Measurements from ENCODE around the gene ROBO1. TPM values are rescaled to one million over a fixed set of nuclear protein-coding genes. Genes with fewer than 3 reads are reported as not detected.
"Not testable (repeated sequence)": the region's sequence is repeated elsewhere in the genome, so short reads cannot be mapped to it uniquely, and the experiment has no call there.

Gene ROBO1
- total and polyA plus RNA-seq, 2 donors = 13.3 to 33.9 TPM

DNA sequence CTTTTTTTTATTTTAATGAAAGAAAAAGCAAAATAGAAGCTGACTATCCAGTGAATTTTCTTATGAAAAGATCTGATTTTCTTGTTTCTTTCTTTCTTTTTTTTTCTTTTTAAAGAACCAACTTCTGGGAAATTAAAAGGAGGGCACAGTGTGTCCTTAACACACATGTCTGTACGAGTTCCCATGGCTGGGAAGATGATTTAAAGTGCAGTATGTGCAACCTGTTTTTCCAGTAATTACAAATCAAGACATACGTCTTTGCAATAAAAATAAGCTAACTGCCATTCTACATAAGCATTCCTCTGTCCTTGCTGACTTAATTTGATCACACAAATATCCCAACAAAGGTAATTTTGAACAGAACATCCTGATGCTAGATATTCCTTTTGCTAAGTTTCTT is 416.1 kb downstream of the ROBO1 start:
- 77% methylated on average over 2 of the region's 2 CpGs for WGBS
- H3K9me3 ChIP-seq (ENCODE audit: control insufficient read depth in 2 of 2, insufficient read depth in 1 of 2, low read length in 1 of 2) = no peaks in the 10 kb centered on the region
- no peak for DNase-seq (ENCODE audit: low read depth in 6 of 9, low spot score in 9 of 9)
- no peak overlapping the region for H3K4me3 ChIP-seq (ENCODE audit: low read length in 2 of 2)
- no peaks in the 10 kb centered on the region for H3K27me3 ChIP-seq (ENCODE audit: control insufficient read depth in 2 of 2, insufficient read depth in 1 of 2, low read length in 1 of 2)
- no peaks in the 10 kb centered on the region for H3K36me3 ChIP-seq (ENCODE audit: control insufficient read depth in 2 of 2, insufficient read depth in 2 of 2, low read length in 1 of 2)
- H3K4me1 ChIP-seq (ENCODE audit: control insufficient read depth in 2 of 2, insufficient read depth in 2 of 2, low read length in 2 of 2) = no peaks in the 10 kb centered on the region
- no peak overlapping the region for H3K27ac ChIP-seq (ENCODE audit: low read depth in 1 of 2, low read length in 1 of 2)

GRCh38 chr3:79344876-79345871 is 422.6 kb downstream of the ROBO1 start:
- 46% methylated on average over 4 of the region's 4 CpGs for WGBS
- no peak for DNase-seq (ENCODE audit: low read depth in 6 of 9, low spot score in 9 of 9)
- H3K27ac ChIP-seq (ENCODE audit: low read depth in 1 of 2, low read length in 1 of 2) = no peak overlapping the region
- H3K36me3 ChIP-seq (ENCODE audit: control insufficient read depth in 2 of 2, insufficient read depth in 2 of 2, low read length in 1 of 2) = no peaks in the 10 kb centered on the region
- H3K4me3 ChIP-seq (ENCODE audit: low read length in 2 of 2) = no peak overlapping the region
- H3K4me1 ChIP-seq (ENCODE audit: control insufficient read depth in 2 of 2, insufficient read depth in 2 of 2, low read length in 2 of 2) = no peaks in the 10 kb centered on the region
- no peaks in the 10 kb centered on the region for H3K9me3 ChIP-seq (ENCODE audit: control insufficient read depth in 2 of 2, insufficient read depth in 1 of 2, low read length in 1 of 2)
- H3K27me3 ChIP-seq (ENCODE audit: control insufficient read depth in 2 of 2, insufficient read depth in 1 of 2, low read length in 1 of 2) = no peaks in the 10 kb centered on the region

GRCh38 chr3:79341961-79342360 is 425.8 kb downstream of the ROBO1 start:
- Histone ChIP-seq H3K4me1 (ENCODE audit: control insufficient read depth in 2 of 2, insufficient read depth in 2 of 2, low read length in 2 of 2) (no peaks in the 10 kb centered on the region), H3K27me3 (ENCODE audit: control insufficient read depth in 2 of 2, insufficient read depth in 1 of 2, low read length in 1 of 2) (no peaks in the 10 kb centered on the region), H3K9me3 (ENCODE audit: control insufficient read depth in 2 of 2, insufficient read depth in 1 of 2, low read length in 1 of 2) (no peaks in the 10 kb centered on the region), H3K36me3 (ENCODE audit: control insufficient read depth in 2 of 2, insufficient read depth in 2 of 2, low read length in 1 of 2) (no peaks in the 10 kb centered on the region), H3K4me3 (ENCODE audit: low read length in 2 of 2) (no peak overlapping the region), H3K27ac (ENCODE audit: low read depth in 1 of 2, low read length in 1 of 2) (no peak overlapping the region)
- DNase-seq (ENCODE audit: low read depth in 6 of 9, low spot score in 9 of 9) = no peak

GRCh38 chr3:79339846-79340245 is 428.0 kb downstream of the ROBO1 start:
- Histone ChIP-seq H3K27ac (ENCODE audit: low read depth in 1 of 2, low read length in 1 of 2) (no peak overlapping the region), H3K27me3 (ENCODE audit: control insufficient read depth in 2 of 2, insufficient read depth in 1 of 2, low read length in 1 of 2) (no peaks in the 10 kb centered on the region), H3K4me3 (ENCODE audit: low read length in 2 of 2) (no peak overlapping the region), H3K4me1 (ENCODE audit: control insufficient read depth in 2 of 2, insufficient read depth in 2 of 2, low read length in 2 of 2) (no peaks in the 10 kb centered on the region), H3K36me3 (ENCODE audit: control insufficient read depth in 2 of 2, insufficient read depth in 2 of 2, low read length in 1 of 2) (no peaks in the 10 kb centered on the region), H3K9me3 (ENCODE audit: control insufficient read depth in 2 of 2, insufficient read depth in 1 of 2, low read length in 1 of 2) (no peaks in the 10 kb centered on the region)
- no peak for DNase-seq (ENCODE audit: low read depth in 6 of 9, low spot score in 9 of 9)
- WGBS = 88% methylated on average over 3 of the region's 3 CpGs

GRCh38 chr3:79337798-79338197 is 430.0 kb downstream of the ROBO1 start:
- H3K4me3 ChIP-seq (ENCODE audit: low read length in 2 of 2) = no peak overlapping the region
- no peak overlapping the region for H3K27ac ChIP-seq (ENCODE audit: low read depth in 1 of 2, low read length in 1 of 2)
- H3K4me1 ChIP-seq (ENCODE audit: control insufficient read depth in 2 of 2, insufficient read depth in 2 of 2, low read length in 2 of 2) = no peaks in the 10 kb centered on the region
- DNase-seq (ENCODE audit: low read depth in 6 of 9, low spot score in 9 of 9) = no peak
- H3K36me3 ChIP-seq (ENCODE audit: control insufficient read depth in 2 of 2, insufficient read depth in 2 of 2, low read length in 1 of 2) = no peaks in the 10 kb centered on the region
- no peaks in the 10 kb centered on the region for H3K9me3 ChIP-seq (ENCODE audit: control insufficient read depth in 2 of 2, insufficient read depth in 1 of 2, low read length in 1 of 2)
- no peaks in the 10 kb centered on the region for H3K27me3 ChIP-seq (ENCODE audit: control insufficient read depth in 2 of 2, insufficient read depth in 1 of 2, low read length in 1 of 2)

GRCh38 chr3:79329154-79329553 is 438.6 kb downstream of the ROBO1 start:
- no peak for DNase-seq (ENCODE audit: low read depth in 6 of 9, low spot score in 9 of 9)
- H3K27ac ChIP-seq (ENCODE audit: low read depth in 1 of 2, low read length in 1 of 2) = no peak overlapping the region
- 89% methylated on average over 2 of the region's 2 CpGs for WGBS
- H3K36me3 ChIP-seq (ENCODE audit: control insufficient read depth in 2 of 2, insufficient read depth in 2 of 2, low read length in 1 of 2) = no peaks in the 10 kb centered on the region
- no peaks in the 10 kb centered on the region for H3K27me3 ChIP-seq (ENCODE audit: control insufficient read depth in 2 of 2, insufficient read depth in 1 of 2, low read length in 1 of 2)
- H3K9me3 ChIP-seq (ENCODE audit: control insufficient read depth in 2 of 2, insufficient read depth in 1 of 2, low read length in 1 of 2) = no peaks in the 10 kb centered on the region
- H3K4me3 ChIP-seq (ENCODE audit: low read length in 2 of 2) = no peak overlapping the region
- no peaks in the 10 kb centered on the region for H3K4me1 ChIP-seq (ENCODE audit: control insufficient read depth in 2 of 2, insufficient read depth in 2 of 2, low read length in 2 of 2)

- no peak overlapping the region for H3K27ac ChIP-seq (ENCODE audit: low read depth in 1 of 2, low read length in 1 of 2)
- no peaks in the 10 kb centered on the region for H3K9me3 ChIP-seq (ENCODE audit: control insufficient read depth in 2 of 2, insufficient read depth in 1 of 2, low read length in 1 of 2)
- no peaks in the 10 kb centered on the region for H3K4me1 ChIP-seq (ENCODE audit: control insufficient read depth in 2 of 2, insufficient read depth in 2 of 2, low read length in 2 of 2)
- no peak overlapping the region for H3K4me3 ChIP-seq (ENCODE audit: low read length in 2 of 2)
- WGBS = 92% methylated on average over 3 of the region's 3 CpGs
- H3K36me3 ChIP-seq (ENCODE audit: control insufficient read depth in 2 of 2, insufficient read depth in 2 of 2, low read length in 1 of 2) = no peaks in the 10 kb centered on the region
- no peaks in the 10 kb centered on the region for H3K27me3 ChIP-seq (ENCODE audit: control insufficient read depth in 2 of 2, insufficient read depth in 1 of 2, low read length in 1 of 2)
- no peak for DNase-seq (ENCODE audit: low read depth in 6 of 9, low spot score in 9 of 9)
Observed at GRCh38 chr3:79326642-79327041, 441.2 kb downstream of the ROBO1 start.

GRCh38 chr3:79325833-79326383 is 441.9 kb downstream of the ROBO1 start:
- WGBS = 91% methylated on average over 15 of the region's 15 CpGs
- not testable (repeated sequence) for H3K4me1 ChIP-seq (ENCODE audit: control insufficient read depth in 2 of 2, insufficient read depth in 2 of 2, low read length in 2 of 2); DNase-seq (ENCODE audit: low read depth in 6 of 9, low spot score in 9 of 9); H3K9me3 ChIP-seq (ENCODE audit: control insufficient read depth in 2 of 2, insufficient read depth in 1 of 2, low read length in 1 of 2); H3K4me3 ChIP-seq (ENCODE audit: low read length in 2 of 2); H3K27me3 ChIP-seq (ENCODE audit: control insufficient read depth in 2 of 2, insufficient read depth in 1 of 2, low read length in 1 of 2); H3K27ac ChIP-seq (ENCODE audit: low read depth in 1 of 2, low read length in 1 of 2); H3K36me3 ChIP-seq (ENCODE audit: control insufficient read depth in 2 of 2, insufficient read depth in 2 of 2, low read length in 1 of 2)

Data from thymus (tissue), 11 donors.